ENCODE data around the gene MAP4. TPM values are rescaled to one million over a fixed set of nuclear protein-coding genes. Genes with fewer than 3 reads are reported as not detected.

Gene MAP4
- total RNA-seq, 1 experiment from 2014 or later = 150 TPM

GRCh38 chr3:47961815-47962606 lies 54.2 kb downstream of the MAP4 start:
- TF ChIP-seq CTCF (IDR thresholded peaks at IDR 0.05; ENCODE audit: unreplicated experiment) = no peak
- H3K27me3 Mint-ChIP-seq (ENCODE audit: unreplicated experiment) = no peaks in the 10 kb centered on the region
- BruUV-seq (replicated peaks) = no TSS peak
- DNase-seq = peak; percentile 56
- H3K9me3 Mint-ChIP-seq (ENCODE audit: low read depth, unreplicated experiment) = no peaks in the 10 kb centered on the region
- intact Hi-C loops (cut with micrococcal nuclease; ENCODE audit: unreplicated experiment) = no loop called here
- peak overlapping the region; percentile 49 for H3K4me3 Mint-ChIP-seq (ENCODE audit: low read depth, unreplicated experiment)
- H3K36me3 Mint-ChIP-seq (ENCODE audit: insufficient read depth, unreplicated experiment) = peaks cover 18% of the 10 kb centered on the region
- peaks cover 34% of the 10 kb centered on the region for H3K4me1 Mint-ChIP-seq (ENCODE audit: low read depth, unreplicated experiment)
- CTCF ChIA-PET = interaction anchor here (1.2 kb wide), 1 partner anchor 124 kb away, joined by 3 read pairs; no protein-coding TSS in a partner anchor
- H3K27ac Mint-ChIP-seq (ENCODE audit: unreplicated experiment) = peak overlapping the region; percentile 71

- no peaks in the 10 kb centered on the region for H3K9me3 Mint-ChIP-seq (ENCODE audit: low read depth, unreplicated experiment)
- peaks cover 12% of the 10 kb centered on the region for H3K36me3 Mint-ChIP-seq (ENCODE audit: insufficient read depth, unreplicated experiment)
- no TSS peak for BruUV-seq (replicated peaks)
- peaks cover 34% of the 10 kb centered on the region for H3K4me1 Mint-ChIP-seq (ENCODE audit: low read depth, unreplicated experiment)
- no peak for DNase-seq
- intact Hi-C loops (cut with micrococcal nuclease; ENCODE audit: unreplicated experiment) = no loop called here
- H3K4me3 Mint-ChIP-seq (ENCODE audit: low read depth, unreplicated experiment) = no peak overlapping the region
- TF ChIP-seq CTCF (IDR thresholded peaks at IDR 0.05; ENCODE audit: unreplicated experiment) = no peak
- CTCF ChIA-PET = interaction anchor here (1.2 kb wide), 1 partner anchor 123 kb away, joined by 3 read pairs; no protein-coding TSS in a partner anchor
- no peaks in the 10 kb centered on the region for H3K27me3 Mint-ChIP-seq (ENCODE audit: unreplicated experiment)
- no peak overlapping the region for H3K27ac Mint-ChIP-seq (ENCODE audit: unreplicated experiment)
Observed at GRCh38 chr3:47961036-47961435, 55.2 kb downstream of the MAP4 start.

- H3K27ac Mint-ChIP-seq (ENCODE audit: unreplicated experiment) = no peak overlapping the region
- H3K9me3 Mint-ChIP-seq (ENCODE audit: low read depth, unreplicated experiment) = no peaks in the 10 kb centered on the region
- peaks cover 8% of the 10 kb centered on the region for H3K36me3 Mint-ChIP-seq (ENCODE audit: insufficient read depth, unreplicated experiment)
- BruUV-seq (replicated peaks) = no TSS peak
- H3K4me1 Mint-ChIP-seq (ENCODE audit: low read depth, unreplicated experiment) = peaks cover 10% of the 10 kb centered on the region
- TF ChIP-seq CTCF (IDR thresholded peaks at IDR 0.05; ENCODE audit: unreplicated experiment) = no peak
- no peaks in the 10 kb centered on the region for H3K27me3 Mint-ChIP-seq (ENCODE audit: unreplicated experiment)
- intact Hi-C loops (cut with micrococcal nuclease; ENCODE audit: unreplicated experiment) = no loop called here
- H3K4me3 Mint-ChIP-seq (ENCODE audit: low read depth, unreplicated experiment) = no peak overlapping the region
- DNase-seq = no peak
- CTCF ChIA-PET = no interaction called here
Observed at GRCh38 chr3:47956521-47956920, 59.7 kb downstream of the MAP4 start.

GRCh38 chr3:47954567-47954966 lies 61.6 kb downstream of the MAP4 start:
- H3K4me1 Mint-ChIP-seq (ENCODE audit: low read depth, unreplicated experiment) = peaks cover 12% of the 10 kb centered on the region
- CTCF ChIA-PET = interaction anchor here (0.6 to 1.3 kb wide), 2 partner anchors 36 to 119 kb away, joined by 3 to 5 read pairs; no protein-coding TSS in a partner anchor
- no peak for TF ChIP-seq CTCF (IDR thresholded peaks at IDR 0.05; ENCODE audit: unreplicated experiment)
- H3K27ac Mint-ChIP-seq (ENCODE audit: unreplicated experiment) = no peak overlapping the region
- H3K27me3 Mint-ChIP-seq (ENCODE audit: unreplicated experiment) = no peaks in the 10 kb centered on the region
- DNase-seq = peak; percentile 3
- H3K9me3 Mint-ChIP-seq (ENCODE audit: low read depth, unreplicated experiment) = no peaks in the 10 kb centered on the region
- no peak overlapping the region for H3K4me3 Mint-ChIP-seq (ENCODE audit: low read depth, unreplicated experiment)
- H3K36me3 Mint-ChIP-seq (ENCODE audit: insufficient read depth, unreplicated experiment) = peaks cover 7% of the 10 kb centered on the region
- BruUV-seq (replicated peaks) = no TSS peak
- intact Hi-C loops (cut with micrococcal nuclease; ENCODE audit: unreplicated experiment) = loop anchor here (5.0 kb wide), 1 partner anchor 42 kb away; no protein-coding TSS in a partner anchor

Measured in Calu3 (cell line).